GM11168 (cell line): Measurements from ENCODE around the gene ATP8B1.

Experiments
- in situ Hi-C: fragments of 300-500 bp; cut with MboI; formaldehyde crosslinking; loops from one replicate; pipeline ENCODE4 v1.12.0; 2022; ENCODE audit warnings: low sequenced_read_pairs; ENCODE audit not compliant: unreplicated experiment

Gene ATP8B1

GRCh38 chr18:57640236-57640635, 162.9 kb downstream of the ATP8B1 start:
- in situ Hi-C loops, result no loop called here

GRCh38 chr18:57635003-57635822, 167.9 kb downstream of the ATP8B1 start:
- in situ Hi-C loops, result no loop called here

DNA sequence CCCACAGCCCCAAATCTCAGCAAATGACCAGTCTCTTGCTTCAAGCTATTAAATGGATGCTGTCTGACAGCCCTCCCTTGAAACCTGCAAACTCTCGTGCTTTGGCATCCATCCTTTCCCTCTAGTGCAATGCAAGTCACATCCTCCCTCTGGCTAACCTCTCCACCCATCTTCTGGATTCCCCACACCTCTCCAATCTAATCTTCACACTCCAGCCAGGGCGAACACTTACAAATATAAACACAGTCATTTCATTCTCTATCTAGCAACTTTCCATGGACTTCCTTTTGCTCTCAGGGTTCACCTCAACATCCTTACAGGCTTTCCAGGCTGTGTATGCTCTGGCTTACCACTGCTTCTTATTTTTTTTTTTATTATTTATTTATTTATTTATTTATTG, 171.4 kb downstream of the ATP8B1 start:
- in situ Hi-C loops, result no loop called here

GRCh38 chr18:57630754-57631595, 172.1 kb downstream of the ATP8B1 start:
- in situ Hi-C loops, result no loop called here

- in situ Hi-C loops, result no loop called here
Measured at GRCh38 chr18:57630002-57630753, 172.9 kb downstream of the ATP8B1 start.

DNA sequence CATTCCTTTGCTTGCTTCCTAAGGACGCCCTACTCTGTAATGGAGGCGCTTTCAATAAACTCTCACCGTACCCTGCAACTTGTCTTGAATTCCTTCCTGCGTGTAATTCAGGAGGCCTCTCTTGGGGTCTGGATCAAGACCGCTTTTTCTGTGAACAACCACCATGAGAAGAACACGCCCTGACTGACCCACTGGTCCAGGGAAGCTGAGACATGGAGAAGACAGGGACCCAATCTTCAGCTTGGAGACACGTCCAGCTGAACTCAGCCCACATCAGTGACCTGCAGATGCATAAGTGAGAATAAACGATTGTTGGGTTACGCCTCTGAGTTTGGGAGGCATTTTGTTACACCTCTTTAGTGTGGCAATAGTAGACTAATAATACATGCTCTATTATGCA, 173.7 kb downstream of the ATP8B1 start:
- in situ Hi-C loops, result loop anchor here (10.0 kb wide), 1 partner anchor 225 kb away; no protein-coding TSS in a partner anchor

DNA sequence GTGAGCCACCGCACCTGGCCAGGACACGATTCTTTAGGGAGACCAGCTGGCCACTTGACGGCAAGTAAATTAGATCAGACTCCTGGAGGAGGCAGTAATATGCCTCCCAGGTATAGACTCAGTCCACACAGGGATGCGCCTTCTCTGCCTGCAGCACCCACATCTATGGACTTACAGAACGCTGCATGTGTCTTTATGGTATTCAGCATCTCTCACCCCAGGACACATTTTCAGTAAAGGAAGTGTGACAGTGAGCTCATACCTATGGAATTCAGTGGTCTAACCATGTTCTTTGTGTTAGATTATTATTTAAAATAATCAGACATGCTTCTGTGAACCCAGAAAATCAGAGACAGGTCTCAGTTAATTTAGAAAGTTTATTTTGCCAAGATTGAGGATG, 175.6 kb downstream of the ATP8B1 start:
- in situ Hi-C loops, result loop anchor here (10.0 kb wide), 1 partner anchor 227 kb away; no protein-coding TSS in a partner anchor

DNA sequence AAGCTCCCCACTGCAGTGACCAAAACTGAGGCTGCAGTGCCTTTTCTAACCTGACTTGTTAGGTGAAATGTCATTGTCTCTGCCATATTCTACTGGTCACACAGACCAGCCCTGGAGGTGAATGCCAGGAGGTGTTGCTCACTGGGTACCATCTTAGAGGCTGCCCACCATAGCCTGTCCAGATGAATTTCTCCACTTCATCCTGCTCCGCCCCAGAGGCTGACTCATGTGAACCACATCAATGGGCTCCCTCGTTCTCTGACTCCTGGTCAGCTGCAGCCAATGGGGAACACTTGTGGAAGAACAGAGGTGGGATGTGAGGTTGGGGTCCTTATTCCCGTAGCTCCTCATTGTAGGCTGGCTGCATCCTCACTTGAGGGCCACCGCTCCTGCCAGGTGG, 178.1 kb downstream of the ATP8B1 start:
- in situ Hi-C loops, result loop anchor here (10.0 kb wide), 1 partner anchor 230 kb away; no protein-coding TSS in a partner anchor

GRCh38 chr18:57621246-57621604, 181.9 kb downstream of the ATP8B1 start:
- in situ Hi-C loops, result loop anchor here (10.0 kb wide), 1 partner anchor 234 kb away; no protein-coding TSS in a partner anchor

GRCh38 chr18:57619876-57620275, 183.2 kb downstream of the ATP8B1 start:
- in situ Hi-C loops, result loop anchor here (10.0 kb wide), 1 partner anchor 235 kb away; no protein-coding TSS in a partner anchor

- in situ Hi-C loops, result no loop called here
Measured at GRCh38 chr18:57618910-57619309, 184.2 kb downstream of the ATP8B1 start.

DNA sequence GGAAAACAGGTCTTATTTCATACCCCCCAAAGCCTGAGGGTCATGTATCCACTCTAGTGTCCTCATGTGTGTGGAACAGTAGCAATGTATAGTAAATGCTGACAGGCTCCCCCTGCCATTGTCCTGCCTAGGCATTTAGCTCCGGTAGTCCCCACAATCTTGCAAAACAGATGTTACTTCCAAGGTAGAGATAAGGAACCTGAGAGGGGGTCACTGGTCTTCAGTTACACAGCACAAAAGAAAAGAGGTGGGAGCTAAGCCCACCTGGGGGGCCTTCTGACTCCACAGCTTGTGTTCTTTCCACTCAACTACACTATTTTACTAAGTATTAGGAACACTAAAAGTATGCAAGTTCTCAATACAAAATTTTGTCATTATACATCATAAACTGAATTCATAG, 199.2 kb downstream of the ATP8B1 start:
- in situ Hi-C loops, result no loop called here
